Trophoblast cell (in vitro differentiated cells and primary cell): Measurements from ENCODE around the gene AIG1.

Source experiments
- DNase-seq, 2 donors: peaks; one replicate each; pipeline ENCODE4 v3.0.0-alpha.2; 2016
- H2AFZ ChIP-seq: 2 replicates; pipeline ENCODE4 v1.6.1; 2013; ENCODE audit warnings: low read length, moderate library complexity, mild to moderate bottlenecking; ENCODE audit not compliant: insufficient read depth, poor library complexity
- H2AK5ac ChIP-seq: 2 replicates; pipeline ENCODE4 v1.6.1; 2013; ENCODE audit warnings: mild to moderate bottlenecking, low read length
- H2BK120ac ChIP-seq: 2 replicates; pipeline ENCODE4 v1.6.1; 2013; ENCODE audit warnings: low read length, mild to moderate bottlenecking, moderate library complexity; ENCODE audit not compliant: insufficient read depth, poor library complexity
- H2BK12ac ChIP-seq: 2 replicates; pipeline ENCODE4 v1.6.1; 2013; ENCODE audit warnings: mild to moderate bottlenecking, low read length, moderate library complexity
- H2BK5ac ChIP-seq: 2 replicates; pipeline ENCODE4 v1.6.1; 2013; ENCODE audit warnings: low read length, low read depth, moderate library complexity, mild to moderate bottlenecking; ENCODE audit not compliant: poor library complexity
- H3K14ac ChIP-seq: 2 replicates; pipeline ENCODE4 v1.6.1; 2013; ENCODE audit warnings: mild to moderate bottlenecking, low read length
- H3K18ac ChIP-seq: 2 replicates; pipeline ENCODE4 v1.6.1; 2013; ENCODE audit warnings: mild to moderate bottlenecking, low read length
- H3K23ac ChIP-seq: 2 replicates; pipeline ENCODE4 v1.6.1; 2013; ENCODE audit warnings: low read length
- H3K27ac ChIP-seq: 2 replicates; pipeline ENCODE4 v1.5.1; 2013; ENCODE audit warnings: low read depth, mild to moderate bottlenecking, inconsistent platforms, low read length, moderate library complexity
- H3K27me3 ChIP-seq: 2 replicates; pipeline ENCODE4 v1.6.1; 2013; ENCODE audit warnings: inconsistent platforms, mild to moderate bottlenecking, low read length, moderate library complexity; ENCODE audit not compliant: insufficient read depth
- H3K36me3 ChIP-seq, 2 experiments: 1 replicate in 1 of 2; 2 replicates in 1 of 2; pipeline ENCODE4 v1.6.1; 2013; ENCODE audit warnings: low read length in 2 of 2, mild to moderate bottlenecking in 2 of 2, moderate library complexity in 1 of 2; ENCODE audit not compliant: insufficient read depth in 2 of 2, control insufficient read depth in 1 of 2
- H3K4ac ChIP-seq: 2 replicates; pipeline ENCODE4 v1.6.1; 2013; ENCODE audit warnings: low read depth, mild to moderate bottlenecking, low read length, moderate library complexity
- H3K4me1 ChIP-seq, 2 experiments: 1 replicate in 1 of 2; 2 replicates in 1 of 2; pipeline ENCODE4 v1.6.1; 2013; ENCODE audit warnings: low read length in 2 of 2, mild to moderate bottlenecking in 2 of 2, moderate library complexity in 1 of 2; ENCODE audit not compliant: insufficient read depth in 2 of 2, control insufficient read depth in 1 of 2
- H3K4me2 ChIP-seq: 2 replicates; pipeline ENCODE4 v1.6.1; 2013; ENCODE audit warnings: inconsistent platforms, mild to moderate bottlenecking, low read length, moderate library complexity
- H3K4me3 ChIP-seq: 2 replicates; pipeline ENCODE4 v1.5.1; 2013; ENCODE audit warnings: mild to moderate bottlenecking, low read depth, low read length, inconsistent platforms
- H3K79me1 ChIP-seq: one replicate; pipeline ENCODE4 v1.6.1; 2013; ENCODE audit warnings: low read length
- H3K79me2 ChIP-seq: 2 replicates; pipeline ENCODE4 v1.6.1; 2013; ENCODE audit warnings: low read length, mild to moderate bottlenecking; ENCODE audit not compliant: control insufficient read depth, insufficient read depth, poor library complexity
- H3K9ac ChIP-seq: 2 replicates; pipeline ENCODE4 v1.6.1; 2013; ENCODE audit warnings: mild to moderate bottlenecking, low read length
- H3K9me3 ChIP-seq: 2 replicates; pipeline ENCODE4 v1.6.1; 2013; ENCODE audit warnings: low read depth, mild to moderate bottlenecking, control low read depth, inconsistent platforms, low read length; ENCODE audit not compliant: insufficient read depth
- H4K12ac ChIP-seq: 2 replicates; pipeline ENCODE4 v1.6.1; 2013; ENCODE audit warnings: low read depth, mild to moderate bottlenecking, low read length, moderate library complexity
- H4K8ac ChIP-seq: 2 replicates; pipeline ENCODE4 v1.6.1; 2013; ENCODE audit warnings: low read depth, mild to moderate bottlenecking, low read length, moderate library complexity
- H4K91ac ChIP-seq: one replicate; pipeline ENCODE4 v1.6.1; 2013; ENCODE audit warnings: low read depth, mild to moderate bottlenecking, low read length, moderate library complexity
- WGBS: extraction: QIAGEN DNeasy Blood & Tissue Kit; methylation state at CpG from one replicate; pipeline ENCODE4 v1.1.7; 2013; ENCODE audit warnings: missing lambda C conversion rate; ENCODE audit not compliant: insufficient read length, insufficient coverage; ENCODE audit errors: extremely low coverage; 5-methylcytosine and 5-hydroxymethylcytosine counted together

AIG1 gene

GRCh38 chr6:143098054-143098671 lies 37.5 kb downstream of the AIG1 start:
- no peaks in the 10 kb centered on the region for H3K27me3 ChIP-seq
- no peak overlapping the region for H4K91ac ChIP-seq
- no peak overlapping the region for H3K9ac ChIP-seq
- H3K4ac ChIP-seq: no peak overlapping the region
- H2BK120ac ChIP-seq: no peak overlapping the region
- no peaks in the 10 kb centered on the region for H3K36me3 ChIP-seq
- H3K79me2 ChIP-seq: no peaks in the 10 kb centered on the region
- H2BK5ac ChIP-seq: no peak overlapping the region
- no peak overlapping the region for H4K8ac ChIP-seq
- DNase-seq: peak in 1 of 2 donors; percentile 9
- H2BK12ac ChIP-seq: no peak overlapping the region
- H4K12ac ChIP-seq: no peak overlapping the region
- no peak overlapping the region for H2AK5ac ChIP-seq
- no peaks in the 10 kb centered on the region for H3K79me1 ChIP-seq
- no peak overlapping the region for H3K4me2 ChIP-seq
- H3K4me3 ChIP-seq: no peak overlapping the region
- H3K18ac ChIP-seq: no peak overlapping the region
- H3K4me1 ChIP-seq: no peaks in the 10 kb centered on the region
- no peak overlapping the region for H3K23ac ChIP-seq
- no CpG with 5 or more reads among the region's 2 CpGs for WGBS
- H2AFZ ChIP-seq: no peak overlapping the region
- no peaks in the 10 kb centered on the region for H3K9me3 ChIP-seq
- no peak overlapping the region for H3K14ac ChIP-seq
- no peak overlapping the region for H3K27ac ChIP-seq

- H4K91ac ChIP-seq: no peak overlapping the region
- H3K4me2 ChIP-seq: no peak overlapping the region
- no peaks in the 10 kb centered on the region for H3K27me3 ChIP-seq
- H3K18ac ChIP-seq: no peak overlapping the region
- H3K4me1 ChIP-seq: no peaks in the 10 kb centered on the region
- H3K9ac ChIP-seq: no peak overlapping the region
- no peak overlapping the region for H3K4me3 ChIP-seq
- H3K79me1 ChIP-seq: no peaks in the 10 kb centered on the region
- no peaks in the 10 kb centered on the region for H3K79me2 ChIP-seq
- H3K9me3 ChIP-seq: no peaks in the 10 kb centered on the region
- DNase-seq: no peak
- no peak overlapping the region for H2BK120ac ChIP-seq
- no peak overlapping the region for H4K8ac ChIP-seq
- no peak overlapping the region for H2AFZ ChIP-seq
- no peak overlapping the region for H2AK5ac ChIP-seq
- H3K23ac ChIP-seq: no peak overlapping the region
- no peak overlapping the region for H3K14ac ChIP-seq
- H3K4ac ChIP-seq: no peak overlapping the region
- no peak overlapping the region for H2BK12ac ChIP-seq
- H4K12ac ChIP-seq: no peak overlapping the region
- WGBS: no CpG with 5 or more reads among the region's 2 CpGs
- H3K36me3 ChIP-seq: no peaks in the 10 kb centered on the region
- no peak overlapping the region for H2BK5ac ChIP-seq
- no peak overlapping the region for H3K27ac ChIP-seq
These were observed 39.0 kb downstream of the AIG1 start for GRCh38 chr6:143099647-143100046.

GRCh38 chr6:143100429-143100828 lies 39.7 kb downstream of the AIG1 start:
- WGBS: no CpG with 5 or more reads among the region's 2 CpGs
- no peak overlapping the region for H3K4me2 ChIP-seq
- no peak overlapping the region for H2AFZ ChIP-seq
- no peak overlapping the region for H2BK5ac ChIP-seq
- no peaks in the 10 kb centered on the region for H3K79me1 ChIP-seq
- H3K4me1 ChIP-seq: no peaks in the 10 kb centered on the region
- H2AK5ac ChIP-seq: no peak overlapping the region
- no peak overlapping the region for H3K9ac ChIP-seq
- no peak overlapping the region for H3K27ac ChIP-seq
- no peaks in the 10 kb centered on the region for H3K79me2 ChIP-seq
- no peak for DNase-seq
- H2BK12ac ChIP-seq: no peak overlapping the region
- no peak overlapping the region for H4K91ac ChIP-seq
- H2BK120ac ChIP-seq: no peak overlapping the region
- H3K27me3 ChIP-seq: no peaks in the 10 kb centered on the region
- H3K4me3 ChIP-seq: no peak overlapping the region
- no peak overlapping the region for H3K4ac ChIP-seq
- no peak overlapping the region for H3K23ac ChIP-seq
- no peak overlapping the region for H3K14ac ChIP-seq
- no peaks in the 10 kb centered on the region for H3K36me3 ChIP-seq
- H3K9me3 ChIP-seq: no peaks in the 10 kb centered on the region
- no peak overlapping the region for H4K12ac ChIP-seq
- H4K8ac ChIP-seq: no peak overlapping the region
- H3K18ac ChIP-seq: no peak overlapping the region

GRCh38 chr6:143103916-143104315 lies 43.2 kb downstream of the AIG1 start:
- H3K9me3 ChIP-seq: no peaks in the 10 kb centered on the region
- no peak overlapping the region for H3K23ac ChIP-seq
- no peaks in the 10 kb centered on the region for H3K4me1 ChIP-seq
- no peak overlapping the region for H3K27ac ChIP-seq
- H4K12ac ChIP-seq: no peak overlapping the region
- no peak overlapping the region for H3K9ac ChIP-seq
- H3K4me2 ChIP-seq: no peak overlapping the region
- no peaks in the 10 kb centered on the region for H3K79me2 ChIP-seq
- no peak overlapping the region for H3K14ac ChIP-seq
- no peak overlapping the region for H2BK12ac ChIP-seq
- no peak overlapping the region for H2AK5ac ChIP-seq
- DNase-seq: no peak
- H3K4ac ChIP-seq: no peak overlapping the region
- no peak overlapping the region for H4K91ac ChIP-seq
- H2BK120ac ChIP-seq: no peak overlapping the region
- no peaks in the 10 kb centered on the region for H3K27me3 ChIP-seq
- peaks cover 14% of the 10 kb centered on the region for H3K79me1 ChIP-seq
- H3K36me3 ChIP-seq: no peaks in the 10 kb centered on the region
- H3K4me3 ChIP-seq: no peak overlapping the region
- no CpG with 5 or more reads among the region's 1 CpG for WGBS
- H2BK5ac ChIP-seq: no peak overlapping the region
- no peak overlapping the region for H3K18ac ChIP-seq
- no peak overlapping the region for H4K8ac ChIP-seq
- no peak overlapping the region for H2AFZ ChIP-seq
